ENCODE data around the gene SALL4.
"Not testable (repeated sequence)": the region's sequence is repeated elsewhere in the genome, so short reads cannot be mapped to it uniquely, and the experiment has no call there.

Gene SALL4

DNA sequence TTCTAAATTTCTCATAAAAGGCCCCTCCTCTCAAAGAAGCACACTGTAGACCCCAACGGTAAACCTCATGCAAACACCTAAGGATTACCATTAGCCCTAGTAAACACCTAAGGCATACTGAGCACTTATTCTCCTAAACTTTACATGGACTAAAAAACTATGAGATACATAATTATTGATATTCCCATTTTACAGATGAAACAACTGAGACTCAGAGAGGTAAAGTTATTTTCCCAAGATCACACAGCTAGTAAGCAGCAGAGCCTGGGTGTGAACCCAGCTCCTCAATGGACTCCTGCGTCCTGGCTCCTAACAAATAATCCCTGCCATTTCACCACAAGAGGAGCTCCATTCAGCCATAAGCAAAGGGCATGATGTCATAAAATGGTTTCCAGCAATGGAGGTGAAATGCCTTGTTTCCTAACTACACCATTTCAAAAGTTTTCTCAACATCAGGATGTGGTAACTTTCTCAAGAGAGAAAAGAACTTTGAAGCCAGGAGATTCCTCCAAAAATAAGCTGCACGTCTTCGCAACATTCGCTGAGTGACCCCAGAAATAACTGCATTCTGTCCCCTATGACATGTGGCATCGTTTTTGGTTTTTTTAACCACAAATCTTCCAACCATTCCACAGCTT lies 38.2 kb downstream of the SALL4 start:
- DNase-seq (ENCODE audit: insufficient read length, low spot score), result no peak

GRCh38 chr20:51760905-51761546 lies 41.3 kb downstream of the SALL4 start:
- no peak for TF ChIP-seq POLR2A (IDR thresholded peaks at IDR 0.05; ENCODE audit: low read depth, low read length)
- no peak for FAIRE-seq

More for the DNA sequence above, 38.2 kb downstream of the SALL4 start:
- FAIRE-seq, result no peak
- no peak for TF ChIP-seq POLR2A (IDR thresholded peaks at IDR 0.05; ENCODE audit: low read depth, low read length)

DNA sequence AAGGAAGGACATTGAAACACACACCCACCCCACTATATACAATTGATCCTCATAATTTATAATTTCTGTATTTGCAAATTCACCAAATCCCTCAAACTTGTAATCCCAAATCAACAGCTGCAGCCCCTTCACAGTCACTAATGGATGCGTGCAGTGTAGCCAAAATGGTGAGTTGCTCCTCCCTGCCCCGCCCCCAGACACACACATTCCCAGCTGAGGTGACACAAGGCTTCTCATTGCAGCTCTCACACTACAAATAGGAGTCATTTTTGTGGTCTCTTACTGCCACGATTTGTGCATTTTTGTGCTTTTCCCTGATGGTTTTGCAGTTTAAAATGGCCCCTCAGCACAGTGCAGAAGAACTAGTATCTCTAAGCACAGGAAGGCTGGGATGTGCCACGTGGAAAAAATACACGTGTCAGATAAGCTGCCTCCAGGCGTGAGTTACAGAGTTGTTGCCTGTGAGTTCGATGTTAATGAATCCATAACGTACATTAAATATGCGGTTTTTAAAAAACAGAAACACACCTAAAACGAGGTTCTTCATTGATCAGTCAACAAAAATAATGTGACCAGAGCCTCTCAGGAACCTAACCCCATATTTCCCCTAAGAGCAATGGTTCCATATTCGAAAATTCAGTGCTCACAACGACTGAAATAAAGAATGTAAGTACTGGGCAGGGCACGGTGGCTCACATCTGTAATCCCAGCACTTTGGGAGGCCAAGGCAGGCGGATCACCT lies 42.4 kb downstream of the SALL4 start:
- DNase-seq (ENCODE audit: insufficient read length, low spot score), result no peak
- no peak for FAIRE-seq
- no peak for TF ChIP-seq POLR2A (IDR thresholded peaks at IDR 0.05; ENCODE audit: low read depth, low read length)

More at GRCh38 chr20:51760905-51761546, 41.3 kb downstream of the SALL4 start:
- peak; percentile 45 for DNase-seq (ENCODE audit: insufficient read length, low spot score)

DNA sequence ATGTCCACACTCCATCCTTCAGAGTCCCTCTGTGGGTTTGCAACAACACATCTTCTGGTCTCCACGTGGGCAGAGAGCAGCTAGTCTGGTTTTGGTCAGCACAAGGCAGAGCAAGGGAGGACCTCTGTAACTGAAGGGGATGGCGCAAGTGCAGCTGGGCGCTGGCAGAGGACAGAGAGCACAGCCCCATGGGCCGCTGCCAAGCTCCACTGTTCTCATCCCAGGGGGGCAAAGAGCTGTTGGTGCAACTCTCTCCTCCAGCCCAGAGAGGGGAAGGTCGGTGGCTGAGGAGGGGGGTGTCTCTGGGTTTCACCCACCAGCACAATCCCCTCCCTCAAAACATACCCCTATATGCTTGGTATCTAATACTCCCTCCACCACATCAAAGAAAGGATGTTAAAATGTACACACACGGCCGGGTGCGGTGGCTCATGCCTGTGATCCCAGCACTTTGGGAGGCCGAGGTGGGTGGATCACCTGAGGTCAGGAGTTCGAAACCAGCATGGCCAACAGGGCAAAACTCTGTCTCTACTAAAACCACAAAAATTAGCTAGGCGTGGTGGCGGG lies 43.3 kb downstream of the SALL4 start:
- no peak for DNase-seq (ENCODE audit: insufficient read length, low spot score)
- no peak for TF ChIP-seq POLR2A (IDR thresholded peaks at IDR 0.05; ENCODE audit: low read depth, low read length)
- no peak for FAIRE-seq

DNA sequence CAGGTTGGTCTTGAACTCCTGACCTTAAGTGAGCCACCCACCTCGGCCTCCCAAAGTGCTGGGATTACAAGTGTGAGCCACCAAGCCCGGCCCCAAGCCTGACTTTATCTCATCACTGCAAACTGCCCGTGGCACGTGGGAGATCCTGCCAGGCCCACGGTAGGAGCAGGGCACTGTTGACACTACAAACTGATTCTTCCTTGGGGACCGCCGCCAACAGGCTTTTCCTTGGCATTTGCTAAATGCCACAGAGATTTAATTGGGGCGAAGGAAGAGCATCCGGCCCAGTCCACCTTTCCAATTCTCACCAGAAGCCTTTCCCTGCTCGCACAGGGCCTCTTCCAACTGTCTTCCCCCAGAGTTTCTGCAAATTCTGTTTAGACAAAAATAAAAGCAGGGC lies 45.1 kb downstream of the SALL4 start:
- no peak for DNase-seq (ENCODE audit: insufficient read length, low spot score)
- no peak for TF ChIP-seq POLR2A (IDR thresholded peaks at IDR 0.05; ENCODE audit: low read depth, low read length)

GRCh38 chr20:51756653-51757052 lies 45.7 kb downstream of the SALL4 start:
- TF ChIP-seq POLR2A (IDR thresholded peaks at IDR 0.05; ENCODE audit: low read depth, low read length), result no peak
- no peak for FAIRE-seq
- no peak for DNase-seq (ENCODE audit: insufficient read length, low spot score)

More for the DNA sequence above, 45.1 kb downstream of the SALL4 start:
- FAIRE-seq, result no peak

- not testable (repeated sequence) for DNase-seq (ENCODE audit: insufficient read length, low spot score); FAIRE-seq
These were observed 49.1 kb downstream of the SALL4 start for GRCh38 chr20:51753220-51753619.

GRCh38 chr20:51752343-51752951 lies 49.9 kb downstream of the SALL4 start:
- peak; percentile 32 for DNase-seq (ENCODE audit: insufficient read length, low spot score)
- TF ChIP-seq POLR2A (IDR thresholded peaks at IDR 0.05; ENCODE audit: low read depth, low read length), result no peak
- FAIRE-seq, result no peak

- TF ChIP-seq POLR2A (IDR thresholded peaks at IDR 0.05; ENCODE audit: low read depth, low read length), result no peak
- FAIRE-seq (no peak), DNase-seq (ENCODE audit: insufficient read length, low spot score) (no peak)
These were observed 51.4 kb downstream of the SALL4 start for GRCh38 chr20:51750770-51751388.

- no peak for TF ChIP-seq POLR2A (IDR thresholded peaks at IDR 0.05; ENCODE audit: low read depth, low read length)
- DNase-seq (ENCODE audit: insufficient read length, low spot score) (peak; percentile 80), FAIRE-seq (peak; percentile 65)
These were observed 52.1 kb downstream of the SALL4 start for GRCh38 chr20:51750037-51750769.

DNA sequence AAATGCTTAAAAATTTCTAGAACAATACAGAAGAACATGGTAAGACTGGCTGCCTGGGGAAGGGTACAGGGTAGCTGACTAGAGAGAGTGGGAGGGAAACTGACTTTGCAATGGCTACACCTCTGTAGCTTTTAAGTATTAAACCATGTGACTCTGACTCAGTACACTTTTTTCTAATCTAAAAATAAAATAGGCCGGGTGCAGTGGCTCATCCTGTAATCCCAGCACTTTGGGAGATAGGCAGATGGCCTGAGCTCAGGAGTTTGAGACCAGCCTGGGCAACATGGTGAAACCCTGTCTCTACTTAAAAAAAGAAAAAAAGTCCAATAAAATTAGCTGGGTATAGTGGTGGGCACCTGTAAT lies 52.7 kb downstream of the SALL4 start:
- no peak for FAIRE-seq
- no peak for TF ChIP-seq POLR2A (IDR thresholded peaks at IDR 0.05; ENCODE audit: low read depth, low read length)
- DNase-seq (ENCODE audit: insufficient read length, low spot score), result no peak

DNA sequence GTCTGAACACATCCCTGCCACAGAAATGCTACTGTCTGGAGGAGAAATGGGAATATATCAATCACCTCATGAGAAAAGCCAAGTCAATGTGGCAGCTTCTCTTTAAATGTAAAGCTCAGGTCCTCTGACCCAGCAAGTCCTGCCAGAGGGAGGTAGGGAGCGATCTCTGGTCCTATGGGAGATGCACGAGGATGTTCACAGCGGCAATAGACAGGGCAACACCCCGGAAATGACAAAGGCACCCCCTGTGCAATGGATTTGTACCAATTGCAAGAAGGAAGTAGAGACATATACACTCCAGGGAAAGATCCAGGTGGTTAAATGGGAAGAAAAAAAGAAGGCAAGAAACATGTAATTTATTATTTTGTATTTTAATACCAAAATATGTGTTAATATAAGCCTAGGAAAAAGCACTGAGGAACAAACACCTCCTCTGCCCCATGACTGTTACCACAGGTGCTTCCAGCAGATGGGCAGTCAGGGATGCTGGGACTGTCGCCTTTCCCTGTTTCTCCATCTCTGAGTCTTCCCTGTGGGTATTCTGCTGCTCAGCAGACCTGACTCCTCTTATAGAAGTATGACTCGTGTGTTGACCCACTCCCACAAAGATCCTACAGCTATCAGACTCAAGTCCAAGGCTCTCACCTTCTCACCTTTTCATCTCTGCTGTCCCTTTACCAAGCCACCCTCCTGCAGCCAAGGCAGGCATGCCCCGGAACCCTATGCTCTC lies 55.0 kb downstream of the SALL4 start:
- DNase-seq (ENCODE audit: insufficient read length, low spot score) (no peak), FAIRE-seq (no peak)
- TF ChIP-seq POLR2A (IDR thresholded peaks at IDR 0.05; ENCODE audit: low read depth, low read length), result no peak
